Heart left ventricle (tissue), 11 donors: ENCODE measurements around the gene EOLA2. TPM values are rescaled to one million over a fixed set of nuclear protein-coding genes. Genes with fewer than 3 reads are reported as not detected.

Experiments used
- polyA plus RNA-seq, 2 donors: library from polyadenylated mRNA; stranded (reverse); fragments of 200-250 nt; gene quantifications; one replicate each; pipeline ENCODE4 v1.2.3, GENCODE V29; 2013
- total RNA-seq, 9 donors: library from RNA; depleted of rRNA in 2 of 9; stranded (reverse); fragments of >200 nt in 2 of 9; fragmentation: NEBNext Ultra II Directional in 3 of 9; extraction: Animal tissue kit (Norgen Biotek cat#: 25700) in 3 of 9; gene quantifications; one replicate each; pipeline versions ENCODE4 v1.1.0 to v1.2.4, GENCODE V29; 2016 to 2023
- donor health status: ischemic (EF 13 %, LVEDD 7.1; RV severe dilation, severe dysfunction).
- donor health status: healthy with polysubstance abuse.
- donor health status: DM: no; HTN: yes; CAD: no.
- donor health status: DM: no; HTN: no; CAD: no.
- donor health status: ischemic (EF 25% LVEDD 5.7; RV mildly dilated, moderate dysfunction).
- donor health status: healthy.
- donor health status: DM: yes; HTN: yes; CAD: no.
- donor health status: PGD.
- donor health status: nonischemic (EF 23%, LVEDD 6.1; RV moderate dilation, normal function).

Gene EOLA2
- total and polyA plus RNA-seq, 11 donors = 14.7 to 44.3 (median 22.3) TPM

Other genes with a start within 250 kb of the EOLA2 start
- gene MAGEA11, start 226.4 kb downstream of the EOLA2 start, total RNA-seq = not detected
- not detected for gene MAGEA11, start 226.4 kb downstream of the EOLA2 start, polyA plus RNA-seq
- gene HSFX1, start 164.4 kb downstream of the EOLA2 start, total RNA-seq = 1 to 10 TPM in 8 of 9 donors, under 1 TPM in 1; 0.94 to 3.3 (median 2.3) TPM
- 1 to 10 TPM in 1 of 2 donors, under 1 TPM in 1; 0.73 to 1.6 TPM for gene HSFX1, start 164.4 kb downstream of the EOLA2 start, polyA plus RNA-seq
- gene MAGEA9, start 156.6 kb downstream of the EOLA2 start, total RNA-seq = not detected
- not detected for gene MAGEA9, start 156.6 kb downstream of the EOLA2 start, polyA plus RNA-seq
- gene MAGEA8, start 57.3 kb downstream of the EOLA2 start, total RNA-seq = not detected
- not detected for gene MAGEA8, start 57.3 kb downstream of the EOLA2 start, polyA plus RNA-seq
- gene HSFX4, start 8.9 kb downstream of the EOLA2 start, total RNA-seq = under 1 TPM in 2 of 9 donors, not detected in 7; 0.37 to 0.40 TPM
- gene HSFX4, start 8.9 kb downstream of the EOLA2 start, polyA plus RNA-seq = under 1 TPM in 1 of 2 donors, not detected in 1; 0.07 TPM